H9 (cell line): ENCODE results near the gene GRB2. TPM values are rescaled to one million over a fixed set of nuclear protein-coding genes. Genes with fewer than 3 reads are reported as not detected.

Experiments
- DNase-seq: peaks from one replicate; pipeline ENCODE4 v3.0.0-alpha.2; 2017
- H2AFZ ChIP-seq: one replicate; pipeline ENCODE4 v1.6.1; 2013; ENCODE audit warnings: mild to moderate bottlenecking, low read length, control low read depth, moderate library complexity
- H2AK5ac ChIP-seq: 2 replicates; pipeline ENCODE4 v1.6.1; 2013; ENCODE audit warnings: low read length, control low read depth, mixed read lengths; ENCODE audit not compliant: insufficient read length
- H2BK120ac ChIP-seq: one replicate; pipeline ENCODE4 v1.6.1; 2013; ENCODE audit warnings: low read depth, mild to moderate bottlenecking, low read length, control low read depth, inconsistent platforms; ENCODE audit not compliant: poor library complexity, severe bottlenecking
- H2BK12ac ChIP-seq: 2 replicates; pipeline ENCODE4 v1.6.1; 2013; ENCODE audit warnings: low read length, control low read depth, mixed read lengths, low read depth; ENCODE audit not compliant: insufficient read length
- H2BK15ac ChIP-seq: 2 replicates; pipeline ENCODE4 v1.6.1; 2013; ENCODE audit warnings: low read depth, low read length, control low read depth
- H2BK20ac ChIP-seq: one replicate; pipeline ENCODE4 v1.6.1; 2013; ENCODE audit warnings: low read depth, mild to moderate bottlenecking, low read length, control low read depth, inconsistent platforms; ENCODE audit not compliant: poor library complexity, severe bottlenecking
- H2BK5ac ChIP-seq: 2 replicates; pipeline ENCODE4 v1.6.1; 2013; ENCODE audit warnings: low read length, control low read depth, mixed read lengths; ENCODE audit not compliant: insufficient read length
- H3K14ac ChIP-seq: 2 replicates; pipeline ENCODE4 v1.6.1; 2013; ENCODE audit warnings: low read length, control low read depth; ENCODE audit not compliant: insufficient read depth
- H3K18ac ChIP-seq: 2 replicates; pipeline ENCODE4 v1.6.1; 2013; ENCODE audit warnings: low read depth, mild to moderate bottlenecking, mixed read lengths, low read length, control low read depth; ENCODE audit not compliant: insufficient read length
- H3K23ac ChIP-seq: 2 replicates; pipeline ENCODE4 v1.6.1; 2013; ENCODE audit warnings: low read length, control low read depth, mixed read lengths, low read depth; ENCODE audit not compliant: insufficient read length
- H3K23me2 ChIP-seq: 2 replicates; pipeline ENCODE4 v1.6.1; 2013; ENCODE audit warnings: low read depth, mild to moderate bottlenecking, mixed read lengths, low read length, control low read depth; ENCODE audit not compliant: insufficient read length, poor library complexity, severe bottlenecking
- H3K27ac ChIP-seq: 2 replicates; pipeline ENCODE4 v1.5.1; 2013; ENCODE audit warnings: low read length, control low read depth, mixed read lengths, low read depth; ENCODE audit not compliant: insufficient read length
- H3K27me3 ChIP-seq: 2 replicates; pipeline ENCODE4 v1.6.1; 2013; ENCODE audit warnings: low read length, control low read depth, inconsistent platforms; ENCODE audit not compliant: insufficient read depth
- H3K4ac ChIP-seq: 2 replicates; pipeline ENCODE4 v1.6.1; 2013; ENCODE audit warnings: low read depth, mild to moderate bottlenecking, control low read depth, inconsistent platforms, low read length, moderate library complexity
- H3K4me1 ChIP-seq: 2 replicates; pipeline ENCODE4 v1.6.1; 2013; ENCODE audit warnings: low read length, control low read depth, inconsistent platforms; ENCODE audit not compliant: insufficient read depth
- H3K4me2 ChIP-seq: 2 replicates; pipeline ENCODE4 v1.6.1; 2013; ENCODE audit warnings: low read length, control low read depth, mixed read lengths; ENCODE audit not compliant: insufficient read length, insufficient read depth
- H3K56ac ChIP-seq: 2 replicates; pipeline ENCODE4 v1.6.1; 2013; ENCODE audit warnings: low read depth, mild to moderate bottlenecking, mixed read lengths, low read length, control low read depth; ENCODE audit not compliant: insufficient read length
- H3K79me1 ChIP-seq: 2 replicates; pipeline ENCODE4 v1.6.1; 2013; ENCODE audit warnings: low read depth, mild to moderate bottlenecking, moderate library complexity, low read length, control low read depth, inconsistent platforms; ENCODE audit not compliant: insufficient read depth, poor library complexity, severe bottlenecking
- H3K79me2 ChIP-seq: 2 replicates; pipeline ENCODE4 v1.6.1; 2013; ENCODE audit warnings: low read length, control low read depth, inconsistent platforms; ENCODE audit not compliant: insufficient read depth
- H3K9ac ChIP-seq: 2 replicates; pipeline ENCODE4 v1.6.1; 2013; ENCODE audit warnings: low read length, control low read depth, mixed read lengths; ENCODE audit not compliant: insufficient read length; ENCODE audit errors: extremely low read depth
- H3K9me3 ChIP-seq: one replicate; pipeline ENCODE4 v1.6.1; 2013; ENCODE audit warnings: low read depth, low read length, inconsistent platforms; ENCODE audit not compliant: control insufficient read depth
- H3T11ph ChIP-seq: one replicate; pipeline ENCODE4 v1.6.1; 2013; ENCODE audit warnings: mild to moderate bottlenecking, low read length, control low read depth, inconsistent platforms
- H4K20me1 ChIP-seq: one replicate; pipeline ENCODE4 v1.6.1; 2013; ENCODE audit not compliant: control insufficient read depth, insufficient read length, insufficient read depth
- H4K5ac ChIP-seq: 2 replicates; pipeline ENCODE4 v1.6.1; 2013; ENCODE audit warnings: low read depth, mild to moderate bottlenecking, mixed read lengths, low read length, control low read depth; ENCODE audit not compliant: insufficient read length
- H4K8ac ChIP-seq: replicated peaks from 2 replicates; pipeline ENCODE4 v1.6.1; 2013; ENCODE audit warnings: low read length, control low read depth, mixed read lengths, low read depth; ENCODE audit not compliant: insufficient read length
- H4K91ac ChIP-seq: 2 replicates; pipeline ENCODE4 v1.6.1; 2013; ENCODE audit warnings: low read depth, mild to moderate bottlenecking, moderate library complexity, mixed read lengths, low read length, control low read depth; ENCODE audit not compliant: insufficient read length
- H3K27ac Mint-ChIP-seq, 3 experiments: 2 replicates in 2 of 3; 3 replicates in 1 of 3; pipeline ENCODE4 v1.8.0; 2020 to 2021; ENCODE audit warnings: mixed read lengths in 3 of 3, mild to moderate bottlenecking in 1 of 3, moderate library complexity in 1 of 3
- H3K27me3 Mint-ChIP-seq: 2 replicates; pipeline ENCODE4 v1.8.0; 2021; ENCODE audit warnings: low read depth, mild to moderate bottlenecking, moderate library complexity, mixed read lengths
- H3K36me3 Mint-ChIP-seq, 3 experiments: 2 replicates in 2 of 3; 3 replicates in 1 of 3; pipeline ENCODE4 v1.8.0; 2020 to 2021; ENCODE audit warnings: low read depth in 3 of 3, mixed read lengths in 3 of 3; ENCODE audit not compliant: insufficient read depth in 1 of 3
- H3K4me1 Mint-ChIP-seq, 2 experiments: 2 replicates each; pipeline ENCODE4 v1.8.0; 2020; ENCODE audit warnings: mixed read lengths in 2 of 2
- H3K4me3 Mint-ChIP-seq, 2 experiments: 2 replicates in 1 of 2; 3 replicates in 1 of 2; pipeline ENCODE4 v1.8.0; 2020 to 2021; ENCODE audit warnings: mild to moderate bottlenecking in 2 of 2, mixed read lengths in 2 of 2, moderate library complexity in 1 of 2
- H3K9me3 Mint-ChIP-seq, 2 experiments: 2 replicates in 1 of 2; 3 replicates in 1 of 2; pipeline ENCODE4 v1.8.0; 2020; ENCODE audit warnings: mild to moderate bottlenecking in 2 of 2, mixed read lengths in 2 of 2, moderate library complexity in 1 of 2
- WGBS: extraction: QIAGEN DNeasy Blood & Tissue Kit; methylation state at CpG from one replicate; pipeline ENCODE4 v1.1.7; 2013; ENCODE audit warnings: missing lambda C conversion rate, low lambda C conversion rate, mixed read lengths; ENCODE audit not compliant: insufficient read length; ENCODE audit errors: extremely low coverage; 5-methylcytosine and 5-hydroxymethylcytosine counted together
- total RNA-seq: library from RNA; stranded (reverse); gene quantifications from 2 replicates; pipeline ENCODE4 v1.2.1, GENCODE V29; 2021
- TF ChIP-seq, protein P1 (sequence below): fragments of 200-600 bp; sonication (generic); conservative IDR thresholded peaks from 3 replicates; pipeline ENCODE4 v1.8.0; 2021; ENCODE audit warnings: antibody characterized with exemption, mild to moderate bottlenecking

GRB2 gene
- total RNA-seq, 1 experiment from 2014 or later, result 91.7 TPM

DNA sequence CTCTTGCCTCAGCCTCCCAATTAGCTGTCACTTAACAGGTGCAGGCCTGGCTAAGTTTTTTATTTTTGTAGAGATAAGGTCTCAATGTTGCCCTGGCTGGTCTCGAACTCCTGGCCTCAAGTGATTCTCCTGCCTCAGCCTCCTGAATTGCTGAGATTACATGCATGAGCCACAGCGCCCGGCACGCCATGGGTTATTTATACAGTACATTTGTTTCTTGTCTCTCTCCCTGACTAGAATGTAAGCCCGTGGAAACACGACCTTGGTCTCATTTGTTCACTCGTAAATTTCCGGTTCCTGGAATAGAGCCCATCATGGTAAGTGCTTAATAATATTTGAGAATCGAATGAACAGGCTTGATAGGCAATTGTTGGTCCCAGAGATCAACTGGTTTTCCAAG lies 118.3 kb downstream of the GRB2 start:
- Histone ChIP-seq H3K27me3 (no peaks in the 10 kb centered on the region), H4K5ac (no peak overlapping the region), H3T11ph (no peak overlapping the region), H4K8ac (no peak overlapping the region), H3K23ac (no peak overlapping the region), H3K4me2 (no peak overlapping the region), H3K18ac (no peak overlapping the region), H3K9me3 (no peaks in the 10 kb centered on the region), H3K4ac (no peak overlapping the region), H3K23me2 (peaks cover 9% of the 10 kb centered on the region), H2BK12ac (no peak overlapping the region), H2BK20ac (no peak overlapping the region), H3K9ac (no peak overlapping the region), H2AFZ (no peak overlapping the region), H3K14ac (no peak overlapping the region), H4K20me1 (no peaks in the 10 kb centered on the region), H3K79me1 (no peaks in the 10 kb centered on the region), H2AK5ac (no peak overlapping the region), H2BK120ac (no peak overlapping the region), H2BK5ac (no peak overlapping the region), H3K79me2 (no peaks in the 10 kb centered on the region), H4K91ac (no peak overlapping the region), H3K27ac (no peak overlapping the region), H2BK15ac (no peak overlapping the region), H3K56ac (no peak overlapping the region), H3K4me1 (no peaks in the 10 kb centered on the region)
- H3K9me3 Mint-ChIP-seq, result no peaks in the 10 kb centered on the region; a peak in 1 of 5 replicates
- H3K27ac Mint-ChIP-seq, result no peak overlapping the region
- H3K36me3 Mint-ChIP-seq, result peaks cover 10 to 31% (median 15%) of the 10 kb centered on the region in 3 experiments; a peak in 6 of 7 replicates
- peaks cover 8 to 10% of the 10 kb centered on the region in 2 experiments for H3K4me1 Mint-ChIP-seq
- no peaks in the 10 kb centered on the region; the same call in 1 of the 2 replicates for H3K27me3 Mint-ChIP-seq
- TF ChIP-seq, protein P1, sequence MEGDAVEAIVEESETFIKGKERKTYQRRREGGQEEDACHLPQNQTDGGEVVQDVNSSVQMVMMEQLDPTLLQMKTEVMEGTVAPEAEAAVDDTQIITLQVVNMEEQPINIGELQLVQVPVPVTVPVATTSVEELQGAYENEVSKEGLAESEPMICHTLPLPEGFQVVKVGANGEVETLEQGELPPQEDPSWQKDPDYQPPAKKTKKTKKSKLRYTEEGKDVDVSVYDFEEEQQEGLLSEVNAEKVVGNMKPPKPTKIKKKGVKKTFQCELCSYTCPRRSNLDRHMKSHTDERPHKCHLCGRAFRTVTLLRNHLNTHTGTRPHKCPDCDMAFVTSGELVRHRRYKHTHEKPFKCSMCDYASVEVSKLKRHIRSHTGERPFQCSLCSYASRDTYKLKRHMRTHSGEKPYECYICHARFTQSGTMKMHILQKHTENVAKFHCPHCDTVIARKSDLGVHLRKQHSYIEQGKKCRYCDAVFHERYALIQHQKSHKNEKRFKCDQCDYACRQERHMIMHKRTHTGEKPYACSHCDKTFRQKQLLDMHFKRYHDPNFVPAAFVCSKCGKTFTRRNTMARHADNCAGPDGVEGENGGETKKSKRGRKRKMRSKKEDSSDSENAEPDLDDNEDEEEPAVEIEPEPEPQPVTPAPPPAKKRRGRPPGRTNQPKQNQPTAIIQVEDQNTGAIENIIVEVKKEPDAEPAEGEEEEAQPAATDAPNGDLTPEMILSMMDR, result no peak
- no peak for DNase-seq
- peak overlapping the region in 1 of 2 experiments; percentile 32; a peak in 1 of 5 replicates for H3K4me3 Mint-ChIP-seq
- WGBS, result no CpG with 5 or more reads among the region's 9 CpGs
